Uterus (tissue), 4 donors: Measurements from ENCODE around the gene ZNF396. TPM values are rescaled to one million over a fixed set of nuclear protein-coding genes. Genes with fewer than 3 reads are reported as not detected.

Source experiments
- DNase-seq, 2 donors: peaks; one replicate each; pipeline ENCODE4 v3.0.0-alpha.2; 2019 to 2020
- H3K27ac ChIP-seq, 2 donors: fragments of 200-600 bp; sonication (generic); 1 replicate in 1 of 2; 2 replicates in 1 of 2; pipeline ENCODE4 v1.5.1; 2016 to 2018
- H3K27me3 ChIP-seq, 2 donors: fragments of 200-600 bp; sonication (generic); one replicate each; pipeline ENCODE4 v1.5.1; 2018 to 2019; ENCODE audit warnings: control low read depth in 1 of 2
- H3K36me3 ChIP-seq, 2 donors: fragments of 200-600 bp; sonication (generic); one replicate each; pipeline ENCODE4 v1.5.1; 2019; ENCODE audit warnings: control low read depth in 1 of 2
- H3K4me1 ChIP-seq, 2 donors: fragments of 200-600 bp; sonication (generic); one replicate each; pipeline ENCODE4 v1.5.1; 2018 to 2019; ENCODE audit warnings: control low read depth in 1 of 2
- H3K4me3 ChIP-seq, 2 donors: fragments of 200-600 bp; sonication (generic); 1 replicate in 1 of 2; 2 replicates in 1 of 2; pipeline ENCODE4 v1.5.1; 2018 to 2019; ENCODE audit warnings: mild to moderate bottlenecking in 1 of 2
- H3K9me3 ChIP-seq, 2 donors: fragments of 200-600 bp; sonication (generic); one replicate each; pipeline ENCODE4 v1.5.1; 2019; ENCODE audit warnings: control low read depth in 1 of 2
- CTCF ChIP-seq, 4 experiments: fragments of 200-600 bp in 2 of 4; fragments of 450-650 bp in 2 of 4; sonication (generic) in 2 of 4; IDR thresholded peaks; one replicate each; pipeline ENCODE4 v1.5.1; 2016 to 2019; ENCODE audit warnings: antibody characterized with exemption in 4 of 4, mild to moderate bottlenecking in 2 of 4, moderate library complexity in 1 of 4
- POLR2A ChIP-seq, 2 donors: fragments of 450-650 bp; IDR thresholded peaks; one replicate each; pipeline ENCODE4 v1.6.1; 2016; ENCODE audit warnings: antibody characterized with exemption in 2 of 2, mild to moderate bottlenecking in 1 of 2, moderate library complexity in 1 of 2
- intact Hi-C: fragments of 100-400 bp; cut with DNase I; formaldehyde crosslinking; loops from one replicate; pipeline ENCODE4 v1.15.1; 2023; ENCODE audit warnings: low total_unique reads
- total RNA-seq, 4 donors: library from RNA; depleted of rRNA in 3 of 4; stranded (reverse); fragments of >200 nt in 3 of 4; gene quantifications; one replicate each; pipeline versions ENCODE4 v1.1.0 to v1.2.4, GENCODE V29; 2014 to 2023
- donor health status: DM: yes; HTN: yes; CAD: no.

Gene ZNF396
- total RNA-seq, 4 donors from 2014 or later: 0.26 to 3.9 (median 1.0) TPM

GRCh38 chr18:35322486-35323458, 54.4 kb downstream of the ZNF396 start:
- TF ChIP-seq CTCF (IDR thresholded peaks at IDR 0.05): no peak
- no peak for TF ChIP-seq POLR2A (IDR thresholded peaks at IDR 0.05)

More at GRCh38 chr18:35322486-35323458, 54.4 kb downstream of the ZNF396 start:
- intact Hi-C loops: no loop called here
- no peak for DNase-seq
- Histone ChIP-seq H3K4me3 (no peak overlapping the region), H3K36me3 (no peaks in the 10 kb centered on the region), H3K9me3 (no peaks in the 10 kb centered on the region), H3K4me1 (no peaks in the 10 kb centered on the region), H3K27me3 (no peaks in the 10 kb centered on the region), H3K27ac (no peak overlapping the region)

Other genes starting within 250 kb of the ZNF396 start
- gene ZNF397, start 136.3 kb downstream of the ZNF396 start, total RNA-seq: 10 to 100 TPM in 3 of 4 donors, 1 to 10 TPM in 1; 6.1 to 69.5 (median 31.7) TPM
- gene ZSCAN30, start 87.1 kb downstream of the ZNF396 start, total RNA-seq: 10 to 100 TPM in 3 of 4 donors, 1 to 10 TPM in 1; 5.0 to 40.3 (median 17.8) TPM
- gene ZNF24, start 32.9 kb downstream of the ZNF396 start, total RNA-seq: 10 to 100 TPM; 22.0 to 86.7 (median 42.8) TPM
- 10 to 100 TPM in 1 of 4 donors, 1 to 10 TPM in 1, under 1 TPM in 1, not detected in 1; 0.26 to 14.9 (median 7.0) TPM for gene INO80C, start 120.6 kb upstream of the ZNF396 start, total RNA-seq
- gene GALNT1, start 204.4 kb upstream of the ZNF396 start, total RNA-seq: 10 to 100 TPM; 13.6 to 98.2 (median 33.3) TPM